ENCODE data around the gene POM121L2. TPM values are rescaled to one million over a fixed set of nuclear protein-coding genes. Genes with fewer than 3 reads are reported as not detected.

Gene POM121L2
- total and polyA plus RNA-seq, 9 of the 15 experiments (the other 6 are each of a cell fraction or from before 2014, with no cell fraction given), result 0.23 to 0.45 TPM; not detected in 7

- TF ChIP-seq ZFP91 (CRISPR knock-in tag; IDR thresholded peaks at IDR 0.05) (no peak), PKNOX1 (IDR thresholded peaks at IDR 0.05) (no peak), THAP12 (CRISPR knock-in tag; IDR thresholded peaks at IDR 0.05) (no peak), FOXK1 (CRISPR knock-in tag; IDR thresholded peaks at IDR 0.05; ENCODE audit: borderline replicate concordance) (no peak), ZBTB17 (CRISPR knock-in tag; IDR thresholded peaks at IDR 0.05) (no peak), DEAF1 (CRISPR knock-in tag; IDR thresholded peaks at IDR 0.05) (no peak), ZSCAN32 (CRISPR knock-in tag; IDR thresholded peaks at IDR 0.05) (no peak)
Observed at GRCh38 chr6:27283279-27283678, 28.8 kb downstream of the POM121L2 start (continued).
